GM21526 (cell line): ENCODE measurements around the gene LTBP2.

Source experiments
- ATAC-seq: cut with Tn5 transposase; IDR thresholded peaks from one replicate; pipeline ENCODE4 v1.9.1; 2021; ENCODE audit warnings: moderate library complexity; ENCODE audit not compliant: unreplicated experiment, low FRiP score

Gene LTBP2

DNA sequence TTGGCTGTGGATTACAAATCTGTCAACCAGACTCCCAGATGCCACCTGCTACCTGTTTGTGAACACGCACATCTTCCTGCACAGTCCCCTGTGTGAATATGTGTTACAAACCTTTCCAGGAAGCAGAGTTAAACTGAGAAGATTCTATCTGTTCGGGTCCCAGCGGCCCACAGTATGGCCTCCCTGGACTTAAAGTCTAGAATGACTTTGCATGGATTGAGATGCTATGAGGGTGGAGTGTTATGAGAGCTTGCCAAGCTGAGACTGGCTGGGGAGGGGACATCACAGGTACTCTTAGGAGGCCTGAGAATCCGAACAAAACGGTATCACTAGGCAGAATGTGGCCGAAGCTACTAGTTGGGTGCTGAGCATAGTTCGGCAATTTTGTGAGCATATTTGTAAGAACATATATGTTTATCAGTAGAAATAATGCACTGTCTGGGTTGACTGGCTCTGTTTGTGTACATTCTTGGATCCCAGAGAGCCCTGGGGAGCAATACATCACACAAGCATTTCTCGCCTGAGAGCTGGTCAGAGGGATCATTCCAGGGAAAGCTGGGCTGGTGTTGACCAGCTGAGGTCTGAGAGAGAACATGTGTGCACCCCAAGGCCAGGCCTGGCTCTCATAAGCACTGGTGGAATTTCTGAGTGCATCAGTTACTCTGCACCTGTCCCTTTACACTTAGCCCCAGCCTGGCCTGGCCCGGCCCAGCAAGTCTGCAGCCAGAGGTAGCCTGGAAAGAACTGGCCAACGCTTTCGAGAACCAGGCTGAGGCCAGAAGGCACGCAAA, 29.8 kb upstream of the LTBP2 start:
- ATAC-seq, result no peak

DNA sequence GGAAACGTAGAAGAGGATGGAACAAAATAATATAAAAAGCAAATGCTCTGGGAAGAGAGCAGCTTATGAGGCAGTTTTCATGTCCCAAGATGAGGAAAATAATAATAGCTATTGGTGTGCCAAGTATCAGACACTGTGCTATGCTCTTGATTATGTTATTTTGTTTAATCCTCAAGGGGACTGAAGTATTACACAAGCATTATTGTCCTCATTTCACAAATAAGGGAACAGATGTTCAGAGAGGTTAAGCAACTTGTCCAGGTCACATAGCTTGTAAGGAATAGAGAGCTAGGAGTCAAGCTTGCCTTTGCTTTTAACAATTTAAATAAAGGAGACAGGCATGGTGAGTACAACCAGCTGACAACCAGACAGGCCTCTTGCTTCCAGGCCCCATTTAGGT, 26.9 kb upstream of the LTBP2 start:
- no peak for ATAC-seq

DNA sequence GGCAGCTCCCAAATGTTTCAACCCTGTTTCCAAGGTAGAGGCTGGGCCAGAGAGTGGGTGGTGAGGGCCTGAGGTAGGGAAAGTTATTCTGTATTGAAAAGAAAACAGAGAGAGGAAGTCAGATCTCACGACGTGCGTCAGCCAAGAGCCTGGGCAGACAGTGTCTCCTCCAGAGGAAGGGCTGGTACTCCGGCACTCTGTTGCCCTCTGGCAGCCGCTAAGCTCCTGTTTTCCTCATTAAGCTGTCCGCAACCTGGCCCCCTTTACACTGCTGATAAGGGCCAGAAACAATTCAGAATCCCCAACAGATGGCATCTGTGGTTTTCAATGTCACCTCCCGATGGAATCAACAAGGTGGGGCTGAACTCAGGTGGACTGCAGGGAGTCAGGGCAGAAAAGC, 26.0 kb upstream of the LTBP2 start:
- no peak for ATAC-seq

DNA sequence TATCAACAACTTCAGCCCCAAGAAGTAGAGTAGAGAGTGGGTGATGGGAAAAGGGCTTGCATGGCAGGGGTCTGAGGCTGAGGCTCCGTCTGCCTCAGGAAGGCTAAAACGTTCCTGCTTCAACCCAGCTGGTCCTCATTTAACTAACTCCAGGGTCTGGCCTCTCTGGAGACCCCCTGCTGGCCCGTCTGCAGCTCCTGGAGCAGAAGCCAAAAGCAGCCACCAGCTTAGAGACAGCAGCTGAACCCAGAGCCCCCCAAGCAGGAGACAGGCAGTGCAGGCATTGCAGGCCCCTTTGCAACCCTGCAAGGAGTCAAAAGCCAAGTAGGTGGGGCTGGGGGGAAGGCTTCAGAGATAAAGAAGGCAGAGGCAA, 25.1 kb upstream of the LTBP2 start:
- ATAC-seq, result no peak

DNA sequence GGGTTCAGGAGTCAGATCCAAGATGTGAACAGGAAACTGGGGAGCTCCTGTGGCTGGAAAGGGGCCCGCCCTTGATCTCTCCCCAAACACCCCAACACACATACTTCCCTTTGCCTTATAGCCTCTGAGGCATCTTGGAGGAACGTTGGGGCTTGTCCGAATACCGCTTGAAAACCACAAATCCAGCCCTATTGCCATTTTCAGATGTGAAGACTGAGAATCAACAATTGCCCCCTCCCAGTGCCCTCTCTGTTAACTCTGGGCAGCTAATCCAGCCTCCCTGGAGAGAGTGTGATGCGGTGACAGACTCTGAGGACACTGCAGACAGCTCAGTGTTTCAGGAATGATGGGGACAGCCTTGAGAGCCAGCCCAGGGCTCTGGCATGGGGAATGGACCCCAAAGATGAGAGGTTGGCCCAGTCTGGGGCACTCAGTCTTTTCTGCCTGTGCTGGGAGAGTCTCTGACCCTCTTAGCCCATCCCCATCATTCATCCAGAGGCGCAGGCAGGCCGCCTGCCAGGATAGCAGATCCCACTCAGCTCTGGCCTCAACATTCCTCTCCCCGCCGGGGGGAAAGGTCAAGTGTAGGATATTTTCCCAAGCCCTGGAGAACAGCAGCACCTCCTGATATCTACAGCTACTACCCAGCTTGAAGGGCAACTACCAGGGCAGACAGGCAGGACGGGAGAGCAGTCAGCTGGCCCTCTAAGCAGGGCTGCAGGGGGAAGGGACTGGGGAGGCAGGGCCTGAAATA, 24.6 kb upstream of the LTBP2 start:
- ATAC-seq, result no peak

DNA sequence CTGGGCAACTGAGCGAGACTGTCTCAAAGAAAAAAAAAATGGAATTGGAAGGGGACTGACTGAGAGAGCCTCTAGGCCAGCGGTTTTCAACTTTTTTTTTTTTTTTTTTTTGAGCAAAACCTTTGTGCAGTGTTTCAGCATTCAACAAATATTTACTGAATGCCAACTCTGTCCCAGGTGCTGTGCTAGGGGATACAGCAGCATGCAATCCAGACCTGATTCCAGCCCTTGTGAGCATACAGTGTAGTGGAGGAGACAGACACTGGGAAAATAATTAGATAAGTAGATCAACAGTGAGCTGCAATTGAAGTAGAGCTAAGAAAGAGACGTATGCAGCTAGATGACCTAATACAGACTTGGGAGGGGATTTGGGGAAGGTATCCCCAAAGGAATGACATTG, 23.8 kb upstream of the LTBP2 start:
- ATAC-seq, result no peak

DNA sequence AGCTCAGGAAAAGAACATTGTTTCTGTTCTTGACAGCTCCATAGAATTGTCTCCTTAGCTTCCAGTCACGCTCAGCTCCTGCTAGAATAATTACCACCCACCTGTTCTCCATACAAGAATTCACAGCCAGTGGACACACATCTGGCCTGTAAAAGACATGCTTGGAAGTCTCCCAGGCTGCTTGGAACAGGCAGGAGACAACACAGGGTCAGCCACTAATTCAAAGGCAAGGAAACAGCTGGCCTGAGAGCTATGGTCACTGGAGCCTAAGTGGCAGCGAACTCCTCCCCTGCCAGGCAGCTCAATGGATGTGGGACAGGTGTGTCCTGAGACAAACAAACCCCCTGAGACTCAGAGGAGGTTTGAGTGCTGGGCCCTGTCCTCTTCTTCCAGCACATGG, 22.9 kb upstream of the LTBP2 start:
- no peak for ATAC-seq

DNA sequence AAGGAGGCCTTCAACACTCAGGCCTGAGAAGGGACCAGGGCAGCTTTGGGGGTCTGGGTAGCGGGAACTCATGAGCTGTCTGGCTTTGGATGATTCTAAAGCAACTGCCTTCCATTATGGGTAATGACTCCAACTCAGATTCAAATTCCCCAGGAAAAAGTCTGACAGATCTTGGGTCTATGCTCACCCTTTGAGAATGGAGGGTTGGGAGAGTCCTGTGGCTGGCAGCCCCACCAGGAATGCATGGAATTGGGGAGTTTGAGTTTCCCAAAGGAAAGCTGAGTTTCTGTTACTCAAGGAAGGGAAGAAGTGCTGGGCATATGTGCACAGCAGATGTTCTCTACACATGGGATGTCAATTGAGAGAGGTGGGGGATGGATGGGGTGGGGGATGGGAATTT, 22.4 kb upstream of the LTBP2 start:
- ATAC-seq, result no peak

DNA sequence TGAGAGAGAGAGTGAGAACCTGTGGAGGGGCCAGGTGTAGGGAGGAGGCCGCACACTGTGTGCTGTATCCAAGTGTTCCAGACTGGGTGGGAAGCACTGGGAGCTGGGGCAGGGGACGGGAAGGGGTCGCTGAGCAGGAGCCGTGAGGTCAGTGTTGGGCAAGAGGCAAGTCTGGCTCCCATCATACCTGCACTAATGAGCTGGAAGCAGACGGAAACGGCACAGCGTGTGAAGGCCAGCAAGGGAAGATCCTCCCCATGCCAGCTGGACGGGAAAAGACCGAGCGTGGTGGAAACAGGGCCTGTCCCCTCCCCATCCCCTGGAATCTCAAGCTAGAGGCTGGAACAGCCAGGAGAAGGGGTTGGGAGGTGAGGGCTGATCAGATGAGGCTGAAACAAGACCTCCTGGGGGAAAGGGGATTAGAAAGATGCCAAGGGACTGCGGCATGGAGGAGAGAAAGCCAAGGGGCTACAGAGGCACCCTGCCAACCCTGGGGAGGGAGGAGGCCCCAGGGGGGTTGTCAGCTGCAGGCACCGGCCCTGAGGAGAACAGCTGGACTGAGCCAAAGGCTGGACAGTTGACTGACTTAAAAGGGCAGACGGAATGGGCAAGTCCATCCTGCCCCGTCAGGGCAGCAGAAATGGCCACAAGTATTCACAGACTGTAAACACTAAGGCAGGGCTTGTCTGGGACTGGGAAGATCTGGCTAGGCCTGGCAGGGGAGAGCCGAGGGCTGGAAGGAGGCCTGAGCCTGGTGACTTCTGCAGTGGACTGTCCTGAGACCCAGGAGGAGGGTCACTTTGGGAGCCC, 19.0 kb upstream of the LTBP2 start:
- no peak for ATAC-seq

DNA sequence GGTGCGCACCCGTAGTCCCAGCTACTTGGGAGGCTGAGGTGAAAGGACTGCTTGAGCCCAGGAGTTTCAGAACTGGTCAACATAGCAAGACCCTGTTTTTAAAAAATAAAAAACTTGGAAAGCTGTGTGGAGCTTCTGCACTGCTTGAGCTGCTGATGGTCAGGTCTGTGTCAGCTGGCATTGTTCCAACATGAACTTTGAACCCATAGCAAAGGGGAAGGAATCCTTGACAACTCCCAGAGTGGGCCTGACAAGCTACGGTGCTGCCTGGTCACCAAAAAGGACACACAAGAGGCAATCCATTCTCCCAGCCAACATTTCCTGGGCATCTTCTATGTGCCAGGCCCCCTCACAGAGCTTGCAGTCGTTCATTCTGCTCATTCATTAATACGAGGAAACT, 16.4 kb upstream of the LTBP2 start:
- ATAC-seq, result no peak

DNA sequence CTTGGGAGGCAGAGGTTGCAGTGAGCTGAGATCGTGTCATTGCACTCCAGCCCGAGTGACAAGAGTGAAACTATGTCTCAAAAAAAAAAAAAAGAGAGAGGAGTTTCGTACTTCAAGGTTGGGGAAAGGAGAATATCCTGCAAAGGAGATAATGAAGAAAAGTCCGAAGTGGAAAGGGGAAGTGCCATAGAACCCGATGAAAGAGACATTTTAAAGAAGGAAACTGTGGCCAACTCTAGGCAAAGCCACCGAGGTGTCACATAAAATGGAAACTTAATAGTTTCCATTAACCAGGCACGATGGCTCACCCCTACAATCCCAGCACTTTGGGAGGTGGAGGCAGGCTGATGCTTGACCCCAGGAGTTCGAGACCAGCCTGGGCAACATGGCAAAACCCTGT, 15.0 kb upstream of the LTBP2 start:
- no peak for ATAC-seq

DNA sequence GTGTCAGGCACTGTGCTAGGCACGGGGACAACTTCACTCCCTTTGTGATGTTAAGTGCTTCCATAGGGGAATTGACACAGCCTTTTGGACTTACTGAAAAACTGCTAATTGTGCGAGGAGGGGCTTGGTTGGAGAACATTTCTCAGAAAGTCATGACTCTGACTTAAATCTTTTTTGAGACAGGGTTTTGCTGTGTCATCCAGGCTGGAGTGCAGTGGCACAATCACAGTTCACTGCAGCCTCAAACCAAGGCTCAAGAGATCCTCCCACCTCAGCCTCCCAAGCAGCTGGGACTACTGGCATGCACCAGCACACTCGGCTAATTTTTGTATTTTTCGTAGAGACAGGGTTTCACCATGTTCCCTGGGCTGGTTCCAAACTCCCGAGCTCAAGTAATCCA, 10.2 kb upstream of the LTBP2 start:
- ATAC-seq, result no peak

DNA sequence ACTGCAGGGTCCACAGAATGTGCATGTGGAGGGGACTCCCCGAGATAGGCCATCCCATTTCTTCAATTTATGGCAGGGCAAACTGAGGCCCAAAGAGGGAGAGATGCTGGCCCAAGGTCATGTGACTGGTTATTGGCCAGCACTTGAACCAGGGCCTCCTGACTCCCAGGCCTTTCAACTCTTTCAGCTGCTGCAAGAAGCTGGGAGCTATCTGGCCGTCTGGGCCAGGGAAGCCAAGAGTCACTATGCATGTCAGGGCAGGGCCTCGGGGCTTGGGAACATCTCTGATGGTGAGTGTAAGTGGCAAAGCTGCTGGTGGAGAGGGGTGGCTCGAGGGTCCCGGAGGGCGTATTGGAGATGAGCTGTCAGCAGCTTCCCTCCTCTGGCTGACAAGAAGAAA, 9.5 kb upstream of the LTBP2 start:
- ATAC-seq, result no peak

DNA sequence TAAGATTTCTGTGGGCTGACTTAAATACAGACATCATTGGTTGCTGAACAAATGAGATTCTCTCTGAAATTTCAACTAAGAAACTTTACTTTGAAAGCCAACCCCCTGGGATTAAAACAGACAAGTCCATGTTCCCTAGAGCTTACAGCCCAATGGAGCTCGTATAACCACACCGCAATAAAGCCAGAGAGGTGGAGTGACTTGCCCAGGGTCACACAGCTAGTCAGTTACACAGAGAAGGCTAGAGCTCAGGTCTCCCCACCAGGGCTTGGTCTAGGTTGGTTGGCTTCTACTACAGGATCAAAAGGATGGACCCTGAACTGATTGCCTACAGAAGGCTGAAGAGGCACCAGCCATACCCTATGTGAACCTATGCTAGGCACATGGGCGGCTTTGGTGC, 8.9 kb upstream of the LTBP2 start:
- ATAC-seq, result no peak

DNA sequence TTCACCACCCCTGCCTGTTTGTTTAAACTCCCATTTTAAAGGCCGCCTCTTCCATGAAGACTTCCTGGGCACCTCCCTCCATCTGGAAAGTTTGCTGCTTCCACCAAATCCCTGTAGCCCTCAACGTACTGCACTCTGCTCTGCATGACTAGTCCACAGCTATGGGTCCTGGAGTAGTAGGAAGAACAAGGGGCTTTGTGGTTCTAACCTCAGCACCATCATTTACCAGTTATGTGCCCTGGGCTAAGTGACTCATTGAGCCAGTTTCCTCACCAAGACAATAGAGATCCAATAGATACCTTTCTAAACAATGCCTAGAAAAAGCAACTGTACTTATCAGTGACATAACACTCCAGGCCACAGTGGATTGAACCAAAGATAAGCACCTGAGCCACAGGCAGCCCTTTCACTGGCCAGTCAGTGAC, 8.5 kb upstream of the LTBP2 start:
- ATAC-seq, result no peak

DNA sequence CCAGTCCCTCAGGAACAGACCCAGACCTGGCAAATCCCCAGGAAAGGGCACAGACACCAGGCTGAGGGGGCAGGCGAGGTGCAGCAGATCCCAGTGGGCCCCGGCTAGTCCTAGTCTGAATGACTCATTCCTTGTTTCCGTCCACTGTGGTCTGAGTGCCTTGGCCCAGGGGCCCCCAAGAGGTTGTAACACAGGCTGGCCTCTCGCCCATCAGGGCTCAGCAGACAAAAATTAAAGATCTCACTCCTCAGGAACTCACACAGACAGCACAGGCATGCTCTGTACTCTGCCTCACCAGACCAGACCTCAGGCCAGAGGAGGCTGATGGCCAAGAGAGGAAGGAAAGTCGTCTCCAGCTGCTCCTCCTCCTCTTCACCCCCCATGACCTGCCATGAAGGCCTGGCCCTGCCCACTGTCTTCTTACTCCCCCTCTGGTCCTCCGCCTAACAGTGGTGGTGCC, 7.7 kb upstream of the LTBP2 start:
- no peak for ATAC-seq

DNA sequence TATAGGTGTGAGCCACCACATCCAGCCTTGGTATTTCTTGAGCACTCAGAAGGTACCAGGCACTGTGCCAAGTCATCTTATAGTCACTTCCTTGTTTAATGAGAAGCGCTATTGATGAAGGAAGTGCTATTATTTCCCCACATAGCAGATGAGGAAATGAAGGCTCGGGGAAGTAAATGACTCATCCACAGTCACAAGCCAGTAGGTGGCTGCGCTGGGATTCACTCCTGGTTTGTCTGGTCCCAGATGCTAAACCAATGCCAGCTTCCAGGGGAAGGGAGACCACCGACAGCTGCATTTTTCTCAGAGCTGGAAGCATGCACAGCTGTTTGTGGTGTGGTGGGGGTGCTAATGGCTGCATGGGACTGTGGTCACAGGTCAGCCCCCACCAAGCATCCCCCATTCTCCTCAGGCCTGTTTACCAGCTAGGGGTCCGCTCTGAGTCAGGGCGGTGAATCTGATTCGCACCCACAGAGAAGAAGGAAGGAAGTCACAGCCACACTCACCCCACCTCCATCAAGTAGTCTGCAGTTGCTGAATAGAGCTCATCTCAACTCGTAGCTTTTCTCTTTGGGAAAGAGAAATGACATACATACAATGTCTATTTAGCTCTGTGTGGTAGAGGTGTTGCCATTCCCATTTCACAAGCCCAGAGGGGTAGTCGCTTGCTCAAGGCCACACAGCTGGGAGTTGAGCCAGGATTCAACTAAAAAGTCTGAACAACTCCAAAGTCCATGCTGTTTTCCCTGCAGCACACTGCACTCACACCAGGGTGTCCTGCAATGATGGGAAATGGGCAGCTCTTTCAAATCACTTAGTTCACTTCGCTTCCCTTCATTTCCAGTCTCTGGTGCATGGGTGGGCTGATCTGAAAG, 6.3 kb upstream of the LTBP2 start:
- ATAC-seq, result no peak

DNA sequence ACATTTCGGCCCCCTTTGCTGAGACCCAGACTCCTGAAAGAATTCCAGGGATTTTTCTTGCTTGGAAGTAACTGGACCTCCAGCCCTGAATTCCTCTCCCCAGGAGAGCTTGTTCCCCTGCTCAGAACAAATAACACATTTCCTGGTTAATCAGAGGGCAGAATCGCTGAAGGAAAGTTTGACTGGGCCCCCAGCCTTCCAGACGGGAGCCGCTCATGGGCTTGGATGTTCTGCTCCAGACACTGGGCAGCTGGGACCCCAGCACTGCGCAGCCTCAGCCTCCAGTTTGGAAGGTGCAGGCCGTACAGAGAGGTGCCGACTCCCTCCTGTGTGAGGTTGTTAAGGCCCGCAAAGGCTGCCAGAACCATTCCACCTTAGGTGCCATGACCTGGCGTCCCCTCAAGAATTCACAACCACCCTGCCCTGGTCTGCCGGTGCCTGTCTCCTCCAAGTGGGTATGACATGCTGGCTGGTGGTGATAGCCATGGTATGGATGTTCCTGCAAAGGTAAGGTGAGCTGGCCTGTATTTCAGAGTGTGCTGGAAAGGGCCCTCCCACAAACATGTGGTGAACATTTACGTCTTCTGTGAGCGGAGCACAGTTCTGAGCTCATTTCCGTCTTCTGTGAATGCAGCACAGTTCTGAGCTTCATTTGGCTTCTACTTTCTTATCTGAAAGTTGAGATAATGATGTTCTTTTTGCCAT, 5.1 kb upstream of the LTBP2 start:
- ATAC-seq, result no peak

DNA sequence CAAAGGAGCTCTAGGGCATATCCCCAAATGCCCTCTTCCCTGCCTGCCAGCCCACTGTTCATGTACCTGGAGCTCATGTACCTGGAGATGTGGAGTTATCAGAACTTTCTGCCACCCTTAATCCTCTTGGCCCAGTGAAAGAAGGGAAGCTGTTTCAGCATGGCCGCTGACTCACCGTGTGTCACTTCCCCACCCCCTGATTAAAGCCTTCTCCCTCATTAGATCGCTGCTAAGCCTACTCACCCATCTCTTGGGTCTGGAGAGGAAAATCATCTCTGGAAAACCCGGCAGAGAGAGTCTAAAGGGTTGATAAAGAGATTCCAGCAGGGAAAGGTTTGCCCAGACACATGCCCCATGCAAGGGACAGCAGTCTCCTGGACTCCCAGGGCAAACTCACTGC, 4.5 kb upstream of the LTBP2 start:
- no peak for ATAC-seq

DNA sequence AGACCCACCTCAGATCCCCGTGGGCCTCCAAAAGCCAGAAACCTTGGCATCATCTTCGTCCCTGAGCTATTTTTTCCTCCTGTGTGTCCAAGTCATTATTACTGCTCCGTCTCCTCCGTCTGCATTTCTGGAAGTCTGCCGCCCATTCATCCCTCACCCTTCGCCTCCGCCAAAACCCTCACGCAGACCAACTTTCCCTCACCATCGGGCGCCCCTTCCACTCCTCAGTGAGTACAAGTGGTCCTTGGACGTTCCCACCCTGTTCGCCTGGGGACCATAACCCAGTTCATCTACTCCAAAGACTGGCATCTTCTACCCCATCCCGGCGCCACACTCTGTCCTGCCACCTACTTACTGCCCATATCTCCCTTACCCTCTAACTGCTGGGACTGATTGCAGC, 3.7 kb upstream of the LTBP2 start:
- ATAC-seq, result no peak
